AG04450 (cell line): ENCODE data around the gene TRHDE. TPM values are rescaled to one million over a fixed set of nuclear protein-coding genes. Genes with fewer than 3 reads are reported as not detected.

Experiments used
- CTCF ChIA-PET: fragments of 300-600, 350-600 bp; formaldehyde crosslinking; extraction: SDS; loops from one replicate; lab custom pipeline; 2022; ENCODE audit warnings: antibody characterized with exemption, inconsistent platforms; lab: Charles Lee
- POLR2A ChIA-PET: fragments of 350-600 bp; formaldehyde crosslinking; extraction: SDS; loops from one replicate; lab custom pipeline; 2021; ENCODE audit warnings: antibody characterized with exemption, inconsistent platforms; lab: Yijun Ruan, JAX
- DNase-seq: peaks from one replicate; pipeline ENCODE4 v3.0.0-alpha.2; 2011; ENCODE audit warnings: low read depth, low spot score
- H3K27ac ChIP-seq: one replicate; pipeline ENCODE4 v1.5.1; 2012; ENCODE audit warnings: low read depth, low read length, control low read depth
- H3K27me3 ChIP-seq: one replicate; pipeline ENCODE4 v1.6.0; 2012; ENCODE audit warnings: low read length; ENCODE audit not compliant: control insufficient read depth, insufficient read depth
- H3K4me3 ChIP-seq: 2 replicates; pipeline ENCODE4 v1.5.1; 2011; ENCODE audit warnings: mild to moderate bottlenecking, low read depth, low read length, control low read depth
- H3K9me3 ChIP-seq: 2 replicates; pipeline ENCODE4 v1.5.1; 2012; ENCODE audit warnings: low read length; ENCODE audit not compliant: control insufficient read depth, insufficient read depth
- CTCF ChIP-seq: IDR thresholded peaks from 2 replicates; pipeline ENCODE4 v1.5.1; 2011; ENCODE audit warnings: low read depth, low read length, control low read depth, inconsistent platforms
- polyA plus RNA-seq: library from polyadenylated mRNA; depleted of rRNA; stranded (reverse); fragments of >200 nt; gene quantifications from 2 replicates; pipeline ENCODE4 v1.2.3, GENCODE V29; 2011

Gene TRHDE
- polyA plus RNA-seq, 1 experiment, result 90.7 TPM

- Histone ChIP-seq H3K4me3 (no peak overlapping the region), H3K27me3 (no peaks in the 10 kb centered on the region), H3K27ac (no peak overlapping the region), H3K9me3 (no peaks in the 10 kb centered on the region)
- ChIA-PET CTCF (no interaction called here), POLR2A (no interaction called here)
- DNase-seq, result no peak
- TF ChIP-seq CTCF, result no peak
Observed at GRCh38 chr12:72465940-72466630, 193.9 kb downstream of the TRHDE start.

- Histone ChIP-seq H3K9me3 (no peaks in the 10 kb centered on the region), H3K27me3 (no peaks in the 10 kb centered on the region), H3K4me3 (no peak overlapping the region), H3K27ac (no peak overlapping the region)
- CTCF ChIA-PET, result no interaction called here
- POLR2A ChIA-PET, result no interaction called here
- TF ChIP-seq CTCF, result no peak
- no peak for DNase-seq
Observed at GRCh38 chr12:72467985-72468384, 195.8 kb downstream of the TRHDE start.

GRCh38 chr12:72468505-72468904 is 196.3 kb downstream of the TRHDE start:
- CTCF ChIA-PET, result no interaction called here
- no peak for DNase-seq
- no peaks in the 10 kb centered on the region for H3K9me3 ChIP-seq
- H3K27me3 ChIP-seq, result no peaks in the 10 kb centered on the region
- POLR2A ChIA-PET, result no interaction called here
- no peak overlapping the region for H3K4me3 ChIP-seq
- no peak for TF ChIP-seq CTCF
- H3K27ac ChIP-seq, result no peak overlapping the region

GRCh38 chr12:72471806-72472205 is 199.6 kb downstream of the TRHDE start:
- no peak overlapping the region for H3K27ac ChIP-seq
- ChIA-PET CTCF (interaction anchor here (0.5 to 0.6 kb wide), 4 partner anchors 33 to 1037 kb away, joined by 3 to 5 read pairs (median 4); no protein-coding TSS in a partner anchor), POLR2A (no interaction called here)
- no peak for DNase-seq
- H3K9me3 ChIP-seq, result no peaks in the 10 kb centered on the region
- no peak overlapping the region for H3K4me3 ChIP-seq
- TF ChIP-seq CTCF, result no peak
- H3K27me3 ChIP-seq, result no peaks in the 10 kb centered on the region

GRCh38 chr12:72472350-72472749 is 200.2 kb downstream of the TRHDE start:
- ChIA-PET CTCF (interaction anchor here (0.6 kb wide), 1 partner anchor 185 kb away, joined by 3 read pairs; no protein-coding TSS in a partner anchor), POLR2A (no interaction called here)
- no peaks in the 10 kb centered on the region for H3K27me3 ChIP-seq
- no peaks in the 10 kb centered on the region for H3K9me3 ChIP-seq
- no peak for DNase-seq
- H3K27ac ChIP-seq, result no peak overlapping the region
- H3K4me3 ChIP-seq, result no peak overlapping the region
- no peak; the same call in 1 of the 2 replicates for TF ChIP-seq CTCF
